GM21576 (cell line): ENCODE data around the gene PRR30.
"Not testable (repeated sequence)": the region's sequence is repeated elsewhere in the genome, so short reads cannot be mapped to it uniquely, and the experiment has no call there.

Experiments
- ATAC-seq: cut with Tn5 transposase; IDR thresholded peaks from one replicate; pipeline ENCODE4 v1.9.1; 2021; ENCODE audit warnings: mild to moderate bottlenecking, moderate library complexity; ENCODE audit not compliant: unreplicated experiment

Gene PRR30

GRCh38 chr2:27130396-27130795, 8.8 kb downstream of the PRR30 start:
- ATAC-seq, result no peak

GRCh38 chr2:27128668-27129571, 10.3 kb downstream of the PRR30 start:
- ATAC-seq, result no peak

DNA sequence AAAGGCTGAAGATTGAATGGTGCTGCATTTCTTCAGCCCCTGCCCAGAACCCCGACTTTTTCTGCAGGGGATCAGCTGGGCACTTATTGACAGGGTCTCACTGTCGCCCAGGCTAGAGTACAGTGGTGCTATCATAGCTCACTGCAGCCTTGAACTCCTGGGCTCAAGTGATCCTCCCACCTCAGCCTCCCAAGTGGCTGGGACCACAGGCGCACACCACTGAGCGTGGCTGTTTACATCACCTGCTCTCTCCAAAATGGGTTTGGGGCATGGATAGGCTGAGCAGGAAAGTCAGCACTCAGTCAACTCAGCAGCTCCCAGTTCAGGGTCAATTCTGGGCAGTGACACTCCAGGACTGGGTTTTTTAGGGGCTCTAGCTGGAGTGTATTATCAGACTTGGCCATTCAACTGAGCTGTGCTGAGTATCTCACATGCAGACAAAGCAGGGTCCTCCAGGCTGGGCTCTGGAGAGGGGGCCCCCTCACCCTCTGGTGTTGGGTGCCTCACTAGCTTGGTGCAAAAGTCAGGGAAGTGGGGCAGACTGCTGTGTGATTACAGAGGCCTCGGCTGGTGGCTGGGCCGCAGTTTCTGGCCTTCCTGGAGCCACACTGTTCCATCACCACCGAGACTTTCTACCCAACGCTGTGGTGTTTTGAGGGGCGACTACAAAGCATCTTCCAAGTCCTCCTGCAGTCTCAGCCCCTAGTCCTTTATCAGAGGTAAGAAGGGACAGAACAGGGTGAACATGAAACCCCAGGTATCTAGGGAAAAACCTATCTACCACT, 11.1 kb downstream of the PRR30 start:
- ATAC-seq, result no peak

DNA sequence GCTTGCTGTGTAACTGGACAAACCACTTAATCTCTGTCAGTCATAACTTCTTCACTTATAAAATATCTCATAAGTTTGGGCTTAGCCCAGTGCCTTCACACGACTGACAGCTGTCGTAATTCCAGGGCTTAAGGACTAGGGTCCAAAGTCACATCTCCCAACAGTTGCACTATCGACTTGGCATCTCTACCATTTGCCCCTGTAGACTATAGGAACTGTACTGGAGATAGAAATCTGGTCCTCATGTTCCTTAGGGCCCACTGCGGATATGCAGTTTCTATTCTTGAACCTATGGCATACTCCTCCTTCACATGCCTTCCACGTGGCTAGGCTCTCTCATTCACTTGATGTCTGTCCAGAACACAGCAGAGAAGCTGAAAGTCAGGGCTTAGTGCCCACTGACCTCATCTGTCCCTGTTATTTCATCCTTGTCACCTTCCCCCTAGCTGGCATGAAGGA, 12.9 kb downstream of the PRR30 start:
- no peak for ATAC-seq

DNA sequence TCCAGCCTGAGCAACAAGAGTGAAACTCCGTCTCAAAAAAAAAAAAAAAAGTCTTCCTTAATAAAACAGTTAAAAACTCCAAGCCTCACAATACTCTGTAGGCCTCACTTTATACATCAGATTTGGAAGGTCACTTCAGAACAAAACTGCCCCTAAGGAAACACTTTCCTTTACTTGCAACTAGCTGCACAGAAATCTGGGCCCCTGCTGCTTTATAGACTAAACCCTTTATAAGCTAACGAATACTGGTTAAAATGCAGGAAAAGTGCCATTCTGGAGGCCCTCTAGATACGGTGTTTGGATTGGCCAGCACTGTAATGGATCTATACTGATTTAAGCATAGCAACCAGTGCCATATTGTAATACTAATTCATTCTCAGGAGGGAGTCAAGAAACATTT, 14.1 kb downstream of the PRR30 start:
- no peak for ATAC-seq

GRCh38 chr2:27123302-27124150, 15.7 kb downstream of the PRR30 start, which contains the start of gene ABHD1:
ABHD1 (plus strand) TSS chr2:27123815; CDS start chr2:27123949, 134 bp downstream.
- ATAC-seq, result no peak

DNA sequence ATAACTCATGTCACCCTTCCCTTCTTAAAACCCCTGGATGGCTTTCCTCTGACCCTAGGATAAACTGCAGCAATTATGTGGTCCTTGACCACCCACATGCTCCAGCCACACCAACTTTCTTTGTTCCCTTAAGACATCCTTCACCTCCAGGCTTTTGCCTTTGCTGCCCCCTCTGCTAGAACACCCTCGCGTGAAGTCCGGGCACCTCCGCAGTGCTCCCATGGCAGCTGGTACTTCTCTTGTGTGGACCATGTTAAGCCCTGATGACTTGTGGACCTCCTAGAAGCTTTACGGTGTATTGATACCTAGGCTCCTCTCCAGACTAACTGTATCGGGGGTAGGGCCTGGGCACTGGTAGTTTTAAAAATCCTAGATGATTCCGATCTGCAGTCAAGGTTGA, 16.4 kb downstream of the PRR30 start:
- no peak for ATAC-seq

DNA sequence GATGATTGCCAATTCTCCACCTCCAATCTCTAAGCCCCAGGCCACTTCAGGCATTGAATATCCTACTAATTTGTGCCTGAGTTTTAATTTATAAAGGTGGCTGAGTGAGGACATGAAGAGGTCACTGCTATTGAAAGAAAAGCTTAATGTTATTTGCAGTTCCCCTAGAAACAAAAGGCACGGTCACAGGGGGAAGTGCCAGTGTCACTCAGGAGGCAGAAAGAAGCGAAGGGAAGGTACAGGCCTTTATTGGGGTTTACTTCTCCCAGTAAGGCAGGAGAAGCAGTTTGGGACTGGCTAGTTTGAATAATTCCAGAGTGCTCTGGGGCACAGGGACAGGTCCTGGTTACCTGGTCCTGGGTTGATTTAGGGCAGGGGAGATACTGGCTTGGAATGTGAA, 17.3 kb downstream of the PRR30 start:
- no peak for ATAC-seq

GRCh38 chr2:27119330-27119670, 19.9 kb downstream of the PRR30 start:
- not testable (repeated sequence) for ATAC-seq

- ATAC-seq, result no peak
These were observed 20.5 kb downstream of the PRR30 start, which contains the start of gene CGREF1 for GRCh38 chr2:27118525-27119329. CGREF1 (minus strand) TSS chr2:27119128; CDS start chr2:27104366, 14,762 bp downstream.

DNA sequence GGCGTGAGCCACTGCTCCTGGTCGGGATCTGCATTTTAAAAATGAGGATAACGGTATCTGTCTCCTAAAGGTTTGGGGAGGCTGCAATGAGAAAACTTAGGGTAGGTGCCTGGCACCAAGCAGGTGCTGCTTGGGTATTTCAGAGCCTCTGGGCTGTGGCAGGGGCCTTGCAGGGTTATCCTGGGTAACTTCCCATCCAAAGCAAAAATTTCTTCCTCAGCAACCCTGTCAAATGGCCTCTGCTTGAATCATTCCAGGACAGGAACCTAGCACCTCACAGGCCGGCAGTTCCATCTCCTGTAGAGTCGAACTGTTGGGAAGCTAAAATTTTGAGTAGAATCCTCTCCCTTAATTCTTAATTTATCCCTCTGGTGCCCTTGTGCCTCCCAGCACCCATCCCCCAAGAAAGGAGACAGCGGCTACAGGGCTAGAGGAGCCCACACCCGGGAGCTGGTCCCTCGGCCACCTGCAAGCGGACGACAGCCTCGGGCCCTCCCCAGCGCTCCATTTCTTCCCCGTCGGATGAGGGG, 21.1 kb downstream of the PRR30 start:
- no peak for ATAC-seq

GRCh38 chr2:27115519-27115918, 23.7 kb downstream of the PRR30 start:
- ATAC-seq, result no peak

DNA sequence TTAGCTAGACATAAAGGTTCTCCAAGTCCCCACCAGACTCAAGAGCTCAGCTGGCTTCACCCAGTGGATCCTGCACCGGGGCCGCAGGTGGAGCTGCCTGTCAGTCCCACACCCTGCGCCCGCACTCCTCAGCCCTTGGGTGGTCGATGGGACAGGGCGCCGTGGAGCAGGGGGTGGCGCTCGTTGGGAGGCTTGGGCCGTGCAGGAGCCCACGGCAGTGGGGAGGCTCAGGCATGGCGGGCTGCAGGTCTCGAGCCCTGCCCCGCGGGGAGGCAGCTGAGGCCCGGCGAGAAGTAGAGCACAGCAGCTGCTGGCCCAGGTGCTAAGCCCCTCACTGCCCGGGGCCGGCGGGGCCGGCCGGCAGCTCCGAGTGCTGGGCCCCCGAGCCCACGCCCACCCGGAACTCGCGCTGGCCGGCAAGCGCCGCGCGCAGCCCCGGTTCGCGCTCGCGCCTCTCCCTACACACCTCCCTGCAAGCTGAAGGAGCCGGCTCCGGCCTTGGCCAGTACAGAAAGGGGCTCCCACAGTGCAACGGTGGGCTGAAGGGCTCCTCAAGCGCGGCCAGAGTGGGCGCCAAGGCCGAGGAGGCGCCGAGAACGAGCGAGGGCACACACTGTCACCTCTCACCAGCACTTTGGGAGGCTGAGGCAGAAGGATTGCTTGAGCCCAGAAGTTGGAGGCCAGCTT, 27.7 kb downstream of the PRR30 start:
- not testable (repeated sequence) for ATAC-seq

DNA sequence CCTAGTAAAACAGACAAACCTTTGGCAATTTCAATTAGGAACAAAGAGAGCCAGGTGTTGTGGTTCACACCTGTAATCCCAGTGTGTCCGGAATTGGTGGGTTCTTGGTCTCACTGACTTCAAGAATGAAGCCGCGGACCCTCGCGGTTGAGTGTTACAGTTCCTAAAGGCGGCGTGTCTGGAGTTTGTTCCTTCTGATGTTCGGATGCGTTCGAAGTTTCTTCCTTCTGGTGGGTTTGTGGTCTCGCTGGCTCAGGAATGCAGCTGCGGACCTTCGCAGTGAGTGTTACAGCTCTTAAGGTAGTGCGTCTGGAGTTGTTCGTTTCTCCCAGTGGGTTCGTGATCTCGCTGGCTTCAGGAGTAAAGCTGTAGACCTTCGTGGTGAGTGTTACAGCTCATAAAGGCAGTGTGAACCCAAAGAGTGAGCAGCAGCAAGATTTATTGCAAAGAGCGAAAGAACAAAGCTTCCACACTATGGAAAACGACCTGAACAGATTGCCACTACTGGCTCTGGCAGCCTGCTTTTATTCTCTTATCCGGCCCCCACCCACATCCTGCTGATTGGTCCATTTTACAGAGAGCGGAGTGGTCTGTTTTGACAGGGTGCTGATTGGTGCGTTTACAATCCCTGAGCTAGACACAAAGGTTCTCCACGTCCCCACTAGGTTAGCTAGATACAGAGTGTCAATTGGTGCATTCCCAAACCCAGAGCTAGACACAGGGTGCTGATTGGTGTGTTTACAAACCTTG, 28.4 kb downstream of the PRR30 start:
- ATAC-seq, result not testable (repeated sequence)

DNA sequence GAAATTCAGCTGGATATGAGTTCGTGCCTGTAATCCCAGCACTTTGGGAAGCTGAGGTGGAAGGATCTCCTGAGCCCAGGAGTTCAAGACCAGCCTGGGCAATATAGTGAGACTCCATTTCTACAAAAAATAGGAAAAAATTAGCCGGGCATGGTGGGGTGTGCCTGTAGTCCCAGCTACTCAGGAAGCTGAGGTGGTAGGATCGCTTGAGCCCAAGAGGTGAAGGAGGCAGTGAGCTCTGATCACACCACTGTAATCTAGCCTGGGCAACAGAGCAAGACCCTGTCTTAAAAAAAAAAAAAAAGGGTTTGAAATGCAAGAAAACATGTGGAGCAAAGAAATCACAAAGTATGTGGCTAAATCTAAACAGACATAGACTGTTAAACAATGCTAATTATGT, 30.1 kb downstream of the PRR30 start:
- no peak for ATAC-seq

- no peak for ATAC-seq
These were observed 31.0 kb downstream of the PRR30 start for GRCh38 chr2:27108221-27108620.

DNA sequence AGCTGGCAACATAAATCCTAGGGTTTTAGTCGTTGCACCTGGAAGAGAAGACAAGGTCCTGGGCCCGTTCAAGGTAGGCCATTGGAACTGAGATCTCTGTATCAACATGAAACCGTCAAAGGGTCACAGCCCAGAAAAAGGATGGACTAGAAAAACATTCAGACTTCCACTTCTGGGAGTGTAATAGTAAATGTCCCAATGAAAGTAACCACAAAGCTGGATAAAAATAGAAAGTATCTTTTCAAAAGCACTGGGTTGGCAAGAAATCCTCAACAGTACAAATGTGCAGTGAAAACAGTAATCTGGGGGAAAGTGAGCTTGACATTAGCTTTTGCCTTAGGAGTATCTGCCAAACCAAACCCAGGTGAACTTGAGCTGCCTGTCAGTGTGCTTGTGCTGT, 33.2 kb downstream of the PRR30 start:
- no peak for ATAC-seq

- ATAC-seq, result no peak
These were observed 36.9 kb downstream of the PRR30 start for GRCh38 chr2:27102329-27102728.
